Upper lobe of right lung (tissue), 1 donor: ENCODE data around the gene CUL5. TPM values are rescaled to one million over a fixed set of nuclear protein-coding genes. Genes with fewer than 3 reads are reported as not detected.
"Not testable (repeated sequence)": the region's sequence is repeated elsewhere in the genome, so short reads cannot be mapped to it uniquely, and the experiment has no call there.

Experiments used
- ATAC-seq: fragments of 200-7000 bp; cut with Tn5 transposase; one replicate; pipeline ENCODE4 v1.9.1; 2020; ENCODE audit warnings: mild to moderate bottlenecking, moderate library complexity
- DNase-seq: peaks from one replicate; pipeline ENCODE4 v3.0.0-alpha.2; 2020
- H3K27ac ChIP-seq: fragments of 200-600 bp; one replicate; pipeline ENCODE4 v1.8.0; 2022
- H3K27me3 ChIP-seq: fragments of 200-600 bp; one replicate; pipeline ENCODE4 v1.8.0; 2022; ENCODE audit warnings: mild to moderate bottlenecking
- H3K36me3 ChIP-seq: fragments of 200-600 bp; one replicate; pipeline ENCODE4 v1.8.0; 2022
- H3K4me1 ChIP-seq: fragments of 200-600 bp; one replicate; pipeline ENCODE4 v1.8.0; 2022
- H3K4me3 ChIP-seq: fragments of 200-600 bp; one replicate; pipeline ENCODE4 v1.8.0; 2022; ENCODE audit warnings: mild to moderate bottlenecking
- H3K9me3 ChIP-seq: fragments of 200-600 bp; one replicate; pipeline ENCODE4 v1.8.0; 2022
- CTCF ChIP-seq: fragments of 200-600 bp; IDR thresholded peaks from one replicate; pipeline ENCODE4 v1.8.0; 2022; ENCODE audit warnings: antibody characterized with exemption
- intact Hi-C: fragments of 100-400 bp; cut with DNase I; formaldehyde crosslinking; loops from one replicate; pipeline ENCODE4 v1.11.0; 2022
- total RNA-seq: library from RNA; stranded (reverse); fragmentation: NEBNext Ultra II Directional; extraction: Animal tissue kit (Norgen Biotek cat#: 25700); gene quantifications from one replicate; pipeline ENCODE4 v1.2.1, GENCODE V29; 2021
- donor health status: DM: no; HTN: yes; CAD: no; lungs with severe emphysema.

CUL5 gene
- total RNA-seq, 1 donor from 2014 or later = 37.9 TPM

- no peak for TF ChIP-seq CTCF
- Histone ChIP-seq H3K4me1 (no peaks in the 10 kb centered on the region), H3K27me3 (no peaks in the 10 kb centered on the region), H3K9me3 (no peaks in the 10 kb centered on the region), H3K36me3 (no peaks in the 10 kb centered on the region), H3K27ac (no peak overlapping the region), H3K4me3 (no peak overlapping the region)
- ATAC-seq = no peak
- intact Hi-C loops = no loop called here
- DNase-seq = no peak
Observed at GRCh38 chr11:108025387-108026080, 16.8 kb downstream of the CUL5 start.

- no peak overlapping the region for H3K4me3 ChIP-seq
- H3K9me3 ChIP-seq = no peaks in the 10 kb centered on the region
- no peaks in the 10 kb centered on the region for H3K27me3 ChIP-seq
- no peak for ATAC-seq
- intact Hi-C loops = no loop called here
- H3K36me3 ChIP-seq = no peaks in the 10 kb centered on the region
- no peak for TF ChIP-seq CTCF
- DNase-seq = no peak
- H3K27ac ChIP-seq = no peak overlapping the region
- no peaks in the 10 kb centered on the region for H3K4me1 ChIP-seq
Observed at GRCh38 chr11:108027057-108027456, 18.4 kb downstream of the CUL5 start.

DNA sequence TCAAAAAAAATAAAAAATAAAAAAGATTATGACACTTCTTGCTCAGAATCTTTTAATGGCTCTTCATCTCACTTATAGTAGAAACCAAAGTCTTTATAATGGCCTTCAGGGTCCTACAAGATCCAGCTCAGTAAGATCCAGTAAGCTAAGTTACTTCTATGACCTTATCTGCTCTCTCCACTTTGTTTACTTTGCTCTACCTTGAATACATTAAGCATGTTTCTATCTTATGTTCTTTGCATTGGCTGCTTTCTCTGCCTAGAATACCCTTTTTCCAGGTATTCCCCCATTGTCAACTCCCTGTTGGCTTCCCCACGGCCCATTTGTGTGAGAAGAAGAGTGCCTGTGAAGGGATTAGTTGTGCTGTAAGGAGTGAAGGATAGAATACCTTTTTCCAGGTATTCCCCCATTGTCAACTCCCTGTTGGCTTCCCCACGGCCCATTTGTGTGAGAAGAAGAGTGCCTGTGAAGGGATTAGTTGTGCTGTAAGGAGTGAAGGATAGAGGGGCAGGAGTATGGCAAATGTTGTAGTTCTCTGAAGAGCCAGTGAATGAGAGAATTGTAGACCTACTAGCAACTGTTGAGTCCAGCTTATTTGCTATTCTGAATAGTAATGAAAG is 20.2 kb downstream of the CUL5 start:
- DNase-seq, H3K36me3 ChIP-seq, H3K9me3 ChIP-seq, H3K4me1 ChIP-seq, H3K4me3 ChIP-seq, intact Hi-C loops, H3K27ac ChIP-seq, ATAC-seq, H3K27me3 ChIP-seq: not testable (repeated sequence)

DNA sequence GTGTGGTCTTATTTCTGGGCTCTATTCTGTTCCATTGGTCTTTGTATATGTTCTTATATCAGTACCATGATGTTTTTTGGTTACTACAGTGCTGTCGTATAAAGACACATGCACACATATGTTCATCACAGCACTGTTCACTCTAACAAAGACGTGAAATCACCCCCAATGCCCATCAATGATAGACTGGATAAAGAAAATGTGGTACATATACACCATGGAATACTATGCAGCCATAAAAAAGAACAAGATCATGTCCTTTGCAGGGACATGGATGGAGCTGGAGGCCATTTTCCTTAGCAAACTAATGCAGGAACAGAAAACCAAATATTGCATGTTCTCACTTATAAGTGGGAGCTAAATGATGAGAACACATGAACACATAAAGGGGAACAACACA is 22.9 kb downstream of the CUL5 start:
- ATAC-seq, H3K27ac ChIP-seq, H3K4me3 ChIP-seq, H3K9me3 ChIP-seq, DNase-seq, intact Hi-C loops, H3K27me3 ChIP-seq, H3K4me1 ChIP-seq: not testable (repeated sequence)
- peaks cover 25% of the 10 kb centered on the region for H3K36me3 ChIP-seq

GRCh38 chr11:108032800-108033199 is 24.1 kb downstream of the CUL5 start:
- TF ChIP-seq CTCF = no peak
- intact Hi-C loops = no loop called here
- ATAC-seq = no peak

DNA sequence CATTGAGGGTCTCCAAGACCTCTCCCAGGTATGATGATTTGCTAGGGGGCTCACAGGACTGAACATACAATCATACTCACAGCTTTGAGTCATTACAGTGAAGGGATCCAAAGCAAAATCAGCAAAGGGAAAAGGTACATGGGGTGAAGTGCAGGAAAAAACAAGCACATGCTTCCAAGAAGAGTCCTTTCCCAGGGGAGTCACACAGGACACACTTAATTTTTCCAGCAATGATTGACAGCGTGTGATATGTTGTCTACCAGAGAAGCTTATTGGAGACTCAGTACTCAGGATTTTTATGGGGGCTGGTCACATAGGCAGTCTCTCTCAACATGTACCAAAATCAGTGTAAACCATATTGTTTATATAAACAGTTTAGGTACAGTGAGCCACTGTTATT is 25.3 kb downstream of the CUL5 start:
- TF ChIP-seq CTCF = no peak
- no peaks in the 10 kb centered on the region for H3K9me3 ChIP-seq
- peaks cover 27% of the 10 kb centered on the region for H3K36me3 ChIP-seq
- H3K4me3 ChIP-seq = no peak overlapping the region
- ATAC-seq (no peak), DNase-seq (no peak)
- no peaks in the 10 kb centered on the region for H3K27me3 ChIP-seq
- H3K4me1 ChIP-seq = no peaks in the 10 kb centered on the region
- intact Hi-C loops = no loop called here
- no peak overlapping the region for H3K27ac ChIP-seq

More at GRCh38 chr11:108032800-108033199, 24.1 kb downstream of the CUL5 start:
- no peak overlapping the region for H3K27ac ChIP-seq
- no peaks in the 10 kb centered on the region for H3K4me1 ChIP-seq
- H3K27me3 ChIP-seq = no peaks in the 10 kb centered on the region
- DNase-seq = no peak
- H3K4me3 ChIP-seq = no peak overlapping the region
- H3K36me3 ChIP-seq = peaks cover 27% of the 10 kb centered on the region
- no peaks in the 10 kb centered on the region for H3K9me3 ChIP-seq
